A673 (cell line): ENCODE measurements around the gene ALX4.

ENCODE experiments used
- CTCF ChIP-seq: fragments of 300-800, 200-600 bp; sonication (generic); conservative IDR thresholded peaks from 2 replicates; pipeline ENCODE4 v1.5.1; 2017; ENCODE audit warnings: low read depth, mild to moderate bottlenecking, antibody characterized with exemption, low read length, moderate library complexity, mixed read lengths
- EZH2 ChIP-seq: fragments of 200-600 bp; sonication (generic); IDR thresholded peaks from 2 replicates; pipeline ENCODE4 v1.6.1; 2017; ENCODE audit warnings: borderline replicate concordance, low read depth, mild to moderate bottlenecking, mixed read lengths, antibody characterized with exemption, low read length; ENCODE audit not compliant: poor library complexity, severe bottlenecking

GRCh38 chr11:44358713-44359112 is 48.8 kb upstream of the ALX4 start:
- TF ChIP-seq CTCF (no peak), EZH2 (no peak)
